ENCODE data around the gene SNX1. TPM values are rescaled to one million over a fixed set of nuclear protein-coding genes. Genes with fewer than 3 reads are reported as not detected.

The SNX1 gene
- total and polyA plus RNA-seq, 2 of the 13 experiments (the other 11 are each of a cell fraction or from before 2014, with no cell fraction given), result 29.3 to 60.1 TPM

DNA sequence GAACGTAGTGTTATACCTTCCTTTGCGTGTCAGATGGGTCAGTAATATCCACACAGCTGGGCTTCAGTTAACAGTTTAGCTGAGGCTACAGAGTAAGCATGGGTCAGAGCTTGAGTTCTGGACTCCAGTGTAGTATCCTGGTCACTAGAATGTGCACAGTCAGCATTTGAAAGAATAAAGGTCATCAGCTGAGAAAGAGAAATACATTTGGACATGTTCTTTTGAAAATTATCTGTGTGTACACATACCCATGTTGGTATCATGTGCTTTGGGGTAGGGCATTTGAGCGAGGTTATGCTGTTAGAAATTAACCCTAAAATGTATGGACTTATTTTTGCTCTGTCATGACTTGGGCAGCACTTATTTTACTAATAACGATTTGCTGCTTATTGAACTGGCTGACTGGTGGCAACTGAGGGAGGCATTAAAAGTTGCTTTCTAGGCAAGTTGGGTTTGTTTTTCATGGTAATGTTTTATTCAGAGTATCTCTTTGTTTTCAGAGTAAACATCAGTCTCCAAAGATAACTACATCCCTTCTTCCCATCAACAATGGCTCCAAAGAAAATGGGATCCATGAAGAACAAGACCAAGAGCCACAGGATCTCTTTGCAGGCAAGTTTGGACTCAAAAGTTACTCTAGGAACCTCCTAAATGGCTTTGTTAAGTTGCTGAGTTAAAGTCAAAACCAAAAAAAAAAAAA, 16.4 kb downstream of the SNX1 start (continued):
- TF ChIP-seq, protein P1, sequence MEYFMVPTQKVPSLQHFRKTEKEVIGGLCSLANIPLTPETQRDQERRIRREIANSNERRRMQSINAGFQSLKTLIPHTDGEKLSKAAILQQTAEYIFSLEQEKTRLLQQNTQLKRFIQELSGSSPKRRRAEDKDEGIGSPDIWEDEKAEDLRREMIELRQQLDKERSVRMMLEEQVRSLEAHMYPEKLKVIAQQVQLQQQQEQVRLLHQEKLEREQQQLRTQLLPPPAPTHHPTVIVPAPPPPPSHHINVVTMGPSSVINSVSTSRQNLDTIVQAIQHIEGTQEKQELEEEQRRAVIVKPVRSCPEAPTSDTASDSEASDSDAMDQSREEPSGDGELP (IDR thresholded peaks at IDR 0.05; ENCODE audit: borderline replicate concordance, low read depth), result peak; percentile 94
- TF ChIP-seq FOXA1 (IDR thresholded peaks at IDR 0.05) (no peak), FOXA1 (CRISPR knock-in tag; IDR thresholded peaks at IDR 0.05) (0 out of 2 replicates have a peak, but pooled peaks have one; percentile 9), HNF4A (CRISPR knock-in tag; IDR thresholded peaks at IDR 0.05) (peak; percentile 83), RFX5 (IDR thresholded peaks at IDR 0.05; ENCODE audit: low read depth, low read length) (peak; percentile 66; the same call in 1 of the 2 replicates), ZNF775 (CRISPR knock-in tag; IDR thresholded peaks at IDR 0.05; ENCODE audit: borderline replicate concordance) (no peak), MIER2 (CRISPR knock-in tag; IDR thresholded peaks at IDR 0.05) (no peak), MIER3 (CRISPR knock-in tag; IDR thresholded peaks at IDR 0.05; ENCODE audit: borderline replicate concordance) (no peak)
- TF ChIP-seq, protein P2, sequence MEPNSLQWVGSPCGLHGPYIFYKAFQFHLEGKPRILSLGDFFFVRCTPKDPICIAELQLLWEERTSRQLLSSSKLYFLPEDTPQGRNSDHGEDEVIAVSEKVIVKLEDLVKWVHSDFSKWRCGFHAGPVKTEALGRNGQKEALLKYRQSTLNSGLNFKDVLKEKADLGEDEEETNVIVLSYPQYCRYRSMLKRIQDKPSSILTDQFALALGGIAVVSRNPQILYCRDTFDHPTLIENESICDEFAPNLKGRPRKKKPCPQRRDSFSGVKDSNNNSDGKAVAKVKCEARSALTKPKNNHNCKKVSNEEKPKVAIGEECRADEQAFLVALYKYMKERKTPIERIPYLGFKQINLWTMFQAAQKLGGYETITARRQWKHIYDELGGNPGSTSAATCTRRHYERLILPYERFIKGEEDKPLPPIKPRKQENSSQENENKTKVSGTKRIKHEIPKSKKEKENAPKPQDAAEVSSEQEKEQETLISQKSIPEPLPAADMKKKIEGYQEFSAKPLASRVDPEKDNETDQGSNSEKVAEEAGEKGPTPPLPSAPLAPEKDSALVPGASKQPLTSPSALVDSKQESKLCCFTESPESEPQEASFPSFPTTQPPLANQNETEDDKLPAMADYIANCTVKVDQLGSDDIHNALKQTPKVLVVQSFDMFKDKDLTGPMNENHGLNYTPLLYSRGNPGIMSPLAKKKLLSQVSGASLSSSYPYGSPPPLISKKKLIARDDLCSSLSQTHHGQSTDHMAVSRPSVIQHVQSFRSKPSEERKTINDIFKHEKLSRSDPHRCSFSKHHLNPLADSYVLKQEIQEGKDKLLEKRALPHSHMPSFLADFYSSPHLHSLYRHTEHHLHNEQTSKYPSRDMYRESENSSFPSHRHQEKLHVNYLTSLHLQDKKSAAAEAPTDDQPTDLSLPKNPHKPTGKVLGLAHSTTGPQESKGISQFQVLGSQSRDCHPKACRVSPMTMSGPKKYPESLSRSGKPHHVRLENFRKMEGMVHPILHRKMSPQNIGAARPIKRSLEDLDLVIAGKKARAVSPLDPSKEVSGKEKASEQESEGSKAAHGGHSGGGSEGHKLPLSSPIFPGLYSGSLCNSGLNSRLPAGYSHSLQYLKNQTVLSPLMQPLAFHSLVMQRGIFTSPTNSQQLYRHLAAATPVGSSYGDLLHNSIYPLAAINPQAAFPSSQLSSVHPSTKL (CRISPR knock-in tag; IDR thresholded peaks at IDR 0.05), result peak; percentile 30

Measured in HepG2 (cell line).